Measurements from ENCODE around the gene APOBEC3F. TPM values are rescaled to one million over a fixed set of nuclear protein-coding genes. Genes with fewer than 3 reads are reported as not detected.

Gene APOBEC3F
- total and polyA plus RNA-seq, 10 of the 15 experiments (the other 5 are each of a cell fraction or from before 2014, with no cell fraction given) = 7.4 to 29.1 (median 12.8) TPM

- FAIRE-seq (no peak), ATAC-seq (no peak), DNase-seq (ENCODE audit: low read depth, low spot score) (no peak)
- ChIA-PET CTCF (interaction anchor here (0.8 to 3.1 kb wide), 5 partner anchors 8 to 235 kb away, joined by 3 to 15 read pairs (median 4); no protein-coding TSS in a partner anchor), POLR2A (interaction anchor here (0.6 to 4.8 kb wide), 5 partner anchors 9 to 68 kb away, joined by 3 to 44 read pairs (median 6); partner anchors contain the start of gene APOBEC3H), RAD21 (ENCODE audit: unreplicated experiment) (interaction anchor here (1.3 to 7.0 kb wide), 4 partner anchors 14 to 99 kb away, joined by 4 to 57 read pairs (median 6); partner anchors contain the start of genes APOBEC3B and APOBEC3H), SMC1A (ENCODE audit: uncharacterized antibody, unreplicated experiment) (interaction anchor here (1.1 to 5.3 kb wide), 9 partner anchors 10 to 67 kb away, joined by 4 to 44 read pairs (median 4); partner anchors contain the start of genes APOBEC3C and APOBEC3H)
- no peak for TF ChIP-seq KDM1A (IDR thresholded peaks at IDR 0.05; ENCODE audit: borderline replicate concordance)
- no peak for TF ChIP-seq SIX5 (IDR thresholded peaks at IDR 0.05; ENCODE audit: low read depth, low read length, severe bottlenecking)
- no peak for TF ChIP-seq NFXL1 (IDR thresholded peaks at IDR 0.05; ENCODE audit: borderline replicate concordance)
- TF ChIP-seq DPF2 (IDR thresholded peaks at IDR 0.05) = 0 out of 2 replicates have a peak, but pooled peaks have one; percentile 11
- no peak for TF ChIP-seq USF2 (IDR thresholded peaks at IDR 0.05; ENCODE audit: borderline replicate concordance, low read depth, low read length)
- TF ChIP-seq GATAD2B (conservative IDR thresholded peaks at IDR 0.05; ENCODE audit: low read depth) = peak; percentile 34; the same call in 1 of the 2 replicates
- peak; percentile 86 for TF ChIP-seq MEF2B (IDR thresholded peaks at IDR 0.05; ENCODE audit: partially characterized antibody, poor library complexity, severe bottlenecking)
- no peak for TF ChIP-seq PKNOX1 (IDR thresholded peaks at IDR 0.05)
- TF ChIP-seq POLR2A (IDR thresholded peaks at IDR 0.05; ENCODE audit: low read depth, low read length) = no peak
- TF ChIP-seq NRF1 (conservative IDR thresholded peaks at IDR 0.05; ENCODE audit: low read depth, low read length) = no peak
- no peak for TF ChIP-seq STAT3 (IDR thresholded peaks at IDR 0.05; ENCODE audit: low read depth, low read length)
- no peak for TF ChIP-seq SUZ12 (IDR thresholded peaks at IDR 0.05; ENCODE audit: unreplicated experiment)
- no peak for TF ChIP-seq E2F4 (IDR thresholded peaks at IDR 0.05; ENCODE audit: low read depth, low read length)
- no peak for TF ChIP-seq IKZF2 (IDR thresholded peaks at IDR 0.05)
- no peak for TF ChIP-seq NFYA (IDR thresholded peaks at IDR 0.05; ENCODE audit: borderline replicate concordance, low read depth, low read length)
- no peak for TF ChIP-seq SREBF2 (IDR thresholded peaks at IDR 0.05; ENCODE audit: low read length)
- no peak for TF ChIP-seq ATF2 (IDR thresholded peaks at IDR 0.05; ENCODE audit: low read length)
- TF ChIP-seq MLLT1 (IDR thresholded peaks at IDR 0.05) = no peak
- no peak for TF ChIP-seq IKZF1 (conservative IDR thresholded peaks at IDR 0.05)
- no peaks in the 10 kb centered on the region for H3K9me3 ChIP-seq (replicated peaks; ENCODE audit: control insufficient read depth, insufficient read depth, low read length)
- H3K4me1 ChIP-seq (ENCODE audit: control insufficient read depth, insufficient read depth, low read length) = peaks cover 29% of the 10 kb centered on the region
- no peaks in the 10 kb centered on the region for H4K20me1 ChIP-seq (ENCODE audit: control insufficient read depth, insufficient read depth)
- no peaks in the 10 kb centered on the region for H3K27me3 ChIP-seq (replicated peaks in 1 of 2; ENCODE audit: control insufficient read depth in 2 of 2, insufficient read depth in 2 of 2, low read length in 1 of 2)
- intact Hi-C loops (cut with micrococcal nuclease; ENCODE audit: unreplicated experiment) = loop anchor here (2.0 kb wide), 1 partner anchor 18 kb away; no protein-coding TSS in a partner anchor
- H3K36me3 ChIP-seq (ENCODE audit: control insufficient read depth in 2 of 2, insufficient read depth in 2 of 2, low read length in 1 of 2) = peaks cover 1 to 6% of the 10 kb centered on the region in 2 experiments; a peak in 2 of 4 replicates
- peak overlapping the region; percentile 52 for H3K27ac ChIP-seq (ENCODE audit: control insufficient read depth, insufficient read depth)
- WGBS (ENCODE audit: insufficient coverage, insufficient replicate concordance, low lambda C conversion rate, missing lambda C conversion rate) = 77% methylated on average over 12 of the region's 12 CpGs
- in situ Hi-C loops (cut with MboI) = no loop called here
- peak overlapping the region; percentile 43; the same call in 1 of the 2 replicates for H3K4me3 ChIP-seq
- H3K4me2 ChIP-seq (ENCODE audit: control insufficient read depth, insufficient read depth) = peak overlapping the region; percentile 75
- no peak overlapping the region for H2AFZ ChIP-seq (ENCODE audit: control insufficient read depth, low read depth, low read length)
- H3K79me2 ChIP-seq (ENCODE audit: control insufficient read depth, insufficient read depth, low read length) = peaks cover 34% of the 10 kb centered on the region
- peak overlapping the region; percentile 7 for H3K9ac ChIP-seq (ENCODE audit: control insufficient read depth, insufficient read depth, low read length)
- no TSS peak for BruUV-seq (replicated peaks)
Measured at GRCh38 chr22:39081016-39081415, 40.4 kb downstream of the APOBEC3F start.
